HepG2 (cell line): ENCODE data around the gene IER5L. TPM values are rescaled to one million over a fixed set of nuclear protein-coding genes. Genes with fewer than 3 reads are reported as not detected.

Experiments
- ARNTL ChIP-seq: sonication (generic); formaldehyde crosslinking; IDR thresholded peaks from 2 replicates; pipeline ENCODE4 v1.4.0; 2020; ENCODE audit warnings: mild to moderate bottlenecking, missing genetic modification reagents
- ATF5 ChIP-seq: sonication (generic); formaldehyde crosslinking; IDR thresholded peaks from 2 replicates; pipeline ENCODE4 v1.4.0; 2020; ENCODE audit warnings: mild to moderate bottlenecking, low read depth, missing genetic modification reagents
- CREM ChIP-seq, 2 experiments: sonication (generic) in 1 of 2; formaldehyde crosslinking in 1 of 2; IDR thresholded peaks; 2 replicates each; pipeline versions ENCODE4 v1.4.0 to v1.6.1; 2016 to 2020; ENCODE audit warnings: antibody characterized with exemption in 1 of 2, mild to moderate bottlenecking in 1 of 2, missing genetic modification reagents in 1 of 2
- ETV5 ChIP-seq: IDR thresholded peaks from 2 replicates; pipeline ENCODE4 v1.6.1; 2018; ENCODE audit warnings: missing biosample characterization, missing genetic modification reagents, inconsistent platforms, borderline replicate concordance
- FOXM1 ChIP-seq: sonication (generic); formaldehyde crosslinking; IDR thresholded peaks from 2 replicates; pipeline ENCODE4 v1.5.0; 2020; ENCODE audit warnings: missing genetic modification reagents
- HHEX ChIP-seq: IDR thresholded peaks from 2 replicates; pipeline ENCODE4 v1.6.1; 2016; ENCODE audit warnings: control low read depth
- HOXA9 ChIP-seq: sonication (generic); formaldehyde crosslinking; IDR thresholded peaks from 2 replicates; pipeline ENCODE4 v1.8.1; 2022; ENCODE audit warnings: missing genetic modification reagents, mild to moderate bottlenecking, moderate library complexity, borderline replicate concordance
- PLSCR1 ChIP-seq: sonication (generic); formaldehyde crosslinking; IDR thresholded peaks from 2 replicates; pipeline ENCODE4 v1.5.0; 2020; ENCODE audit warnings: missing genetic modification reagents, mild to moderate bottlenecking, borderline replicate concordance
- SP4 ChIP-seq: sonication (generic); formaldehyde crosslinking; IDR thresholded peaks from 2 replicates; pipeline ENCODE4 v1.8.1; 2023; ENCODE audit warnings: mild to moderate bottlenecking, missing genetic modification reagents
- ZNF207 ChIP-seq: fragments of 450-650 bp; IDR thresholded peaks from 2 replicates; pipeline ENCODE4 v1.6.1; 2016; ENCODE audit warnings: antibody characterized with exemption, borderline replicate concordance
- ZNF382 ChIP-seq: sonication (generic); formaldehyde crosslinking; IDR thresholded peaks from 2 replicates; pipeline ENCODE4 v1.5.0; 2020; ENCODE audit warnings: missing genetic modification reagents, mild to moderate bottlenecking, borderline replicate concordance
- ZNF879 ChIP-seq: sonication (generic); formaldehyde crosslinking; IDR thresholded peaks from 2 replicates; pipeline ENCODE4 v1.8.1; 2023; ENCODE audit warnings: missing genetic modification reagents
- polyA plus RNA-seq, 8 experiments: library from polyadenylated mRNA; depleted of rRNA in 3 of 8; stranded (reverse) in 7 of 8; unstranded in 1 of 8; fragments of >200 nt; fragmentation: Illumina TruSeq in 4 of 8; extraction: Trizol in 4 of 8; gene quantifications; 2 replicates each; pipeline versions ENCODE4 v1.2.1 to v1.2.3, GENCODE V29; 2011 to 2016; ENCODE audit warnings: low read depth in 4 of 8, missing spikeins in 1 of 8, mixed read lengths in 1 of 8; ENCODE audit not compliant: insufficient read depth in 1 of 8
- total RNA-seq, 5 experiments: library from RNA; depleted of rRNA; stranded (reverse); fragments of >200 nt; fragmentation: Illumina TruSeq; extraction: Trizol; gene quantifications; 2 replicates each; pipeline ENCODE4 v1.2.3, GENCODE V29; 2016; ENCODE audit warnings: low read depth in 1 of 5
- TF ChIP-seq, protein P1 (sequence below): sonication (generic); formaldehyde crosslinking; IDR thresholded peaks from 2 replicates; pipeline ENCODE4 v1.4.0; 2020; ENCODE audit warnings: missing genetic modification reagents, borderline replicate concordance
- TF ChIP-seq, protein P2 (sequence below): sonication (generic); formaldehyde crosslinking; IDR thresholded peaks from 2 replicates; pipeline ENCODE4 v1.4.0; 2020; ENCODE audit warnings: mild to moderate bottlenecking, missing genetic modification reagents
- TF ChIP-seq, protein P3 (sequence below): sonication (generic); formaldehyde crosslinking; IDR thresholded peaks from 2 replicates; pipeline ENCODE4 v1.5.1; 2020; ENCODE audit warnings: mild to moderate bottlenecking, missing genetic modification reagents, moderate library complexity
- TF ChIP-seq, protein P4 (sequence below): sonication (generic); formaldehyde crosslinking; conservative IDR thresholded peaks from 2 replicates; pipeline ENCODE4 v1.8.0; 2022; ENCODE audit warnings: mild to moderate bottlenecking, moderate library complexity, missing genetic modification reagents

IER5L gene
- total and polyA plus RNA-seq, 2 of the 13 experiments (the other 11 are each of a cell fraction or from before 2014, with no cell fraction given): 1.8 to 3.3 TPM

GRCh38 chr9:129139233-129139992, 38.6 kb downstream of the IER5L start (continued):
- TF ChIP-seq, protein P1, sequence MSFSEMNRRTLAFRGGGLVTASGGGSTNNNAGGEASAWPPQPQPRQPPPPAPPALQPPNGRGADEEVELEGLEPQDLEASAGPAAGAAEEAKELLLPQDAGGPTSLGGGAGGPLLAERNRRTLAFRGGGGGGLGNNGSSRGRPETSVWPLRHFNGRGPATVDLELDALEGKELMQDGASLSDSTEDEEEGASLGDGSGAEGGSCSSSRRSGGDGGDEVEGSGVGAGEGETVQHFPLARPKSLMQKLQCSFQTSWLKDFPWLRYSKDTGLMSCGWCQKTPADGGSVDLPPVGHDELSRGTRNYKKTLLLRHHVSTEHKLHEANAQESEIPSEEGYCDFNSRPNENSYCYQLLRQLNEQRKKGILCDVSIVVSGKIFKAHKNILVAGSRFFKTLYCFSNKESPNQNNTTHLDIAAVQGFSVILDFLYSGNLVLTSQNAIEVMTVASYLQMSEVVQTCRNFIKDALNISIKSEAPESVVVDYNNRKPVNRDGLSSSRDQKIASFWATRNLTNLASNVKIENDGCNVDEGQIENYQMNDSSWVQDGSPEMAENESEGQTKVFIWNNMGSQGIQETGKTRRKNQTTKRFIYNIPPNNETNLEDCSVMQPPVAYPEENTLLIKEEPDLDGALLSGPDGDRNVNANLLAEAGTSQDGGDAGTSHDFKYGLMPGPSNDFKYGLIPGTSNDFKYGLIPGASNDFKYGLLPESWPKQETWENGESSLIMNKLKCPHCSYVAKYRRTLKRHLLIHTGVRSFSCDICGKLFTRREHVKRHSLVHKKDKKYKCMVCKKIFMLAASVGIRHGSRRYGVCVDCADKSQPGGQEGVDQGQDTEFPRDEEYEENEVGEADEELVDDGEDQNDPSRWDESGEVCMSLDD: no peak
- TF ChIP-seq ETV5: no peak; the same call in 1 of the 2 replicates
- TF ChIP-seq PLSCR1 (CRISPR knock-in tag): no peak
- no peak for TF ChIP-seq HOXA9 (CRISPR knock-in tag)
- no peak for TF ChIP-seq ZNF207
- no peak for TF ChIP-seq ZNF382 (CRISPR knock-in tag)
- TF ChIP-seq, protein P2, sequence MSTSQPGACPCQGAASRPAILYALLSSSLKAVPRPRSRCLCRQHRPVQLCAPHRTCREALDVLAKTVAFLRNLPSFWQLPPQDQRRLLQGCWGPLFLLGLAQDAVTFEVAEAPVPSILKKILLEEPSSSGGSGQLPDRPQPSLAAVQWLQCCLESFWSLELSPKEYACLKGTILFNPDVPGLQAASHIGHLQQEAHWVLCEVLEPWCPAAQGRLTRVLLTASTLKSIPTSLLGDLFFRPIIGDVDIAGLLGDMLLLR (CRISPR knock-in tag): 0 out of 2 replicates have a peak, but pooled peaks have one; percentile 50
- TF ChIP-seq, protein P3, sequence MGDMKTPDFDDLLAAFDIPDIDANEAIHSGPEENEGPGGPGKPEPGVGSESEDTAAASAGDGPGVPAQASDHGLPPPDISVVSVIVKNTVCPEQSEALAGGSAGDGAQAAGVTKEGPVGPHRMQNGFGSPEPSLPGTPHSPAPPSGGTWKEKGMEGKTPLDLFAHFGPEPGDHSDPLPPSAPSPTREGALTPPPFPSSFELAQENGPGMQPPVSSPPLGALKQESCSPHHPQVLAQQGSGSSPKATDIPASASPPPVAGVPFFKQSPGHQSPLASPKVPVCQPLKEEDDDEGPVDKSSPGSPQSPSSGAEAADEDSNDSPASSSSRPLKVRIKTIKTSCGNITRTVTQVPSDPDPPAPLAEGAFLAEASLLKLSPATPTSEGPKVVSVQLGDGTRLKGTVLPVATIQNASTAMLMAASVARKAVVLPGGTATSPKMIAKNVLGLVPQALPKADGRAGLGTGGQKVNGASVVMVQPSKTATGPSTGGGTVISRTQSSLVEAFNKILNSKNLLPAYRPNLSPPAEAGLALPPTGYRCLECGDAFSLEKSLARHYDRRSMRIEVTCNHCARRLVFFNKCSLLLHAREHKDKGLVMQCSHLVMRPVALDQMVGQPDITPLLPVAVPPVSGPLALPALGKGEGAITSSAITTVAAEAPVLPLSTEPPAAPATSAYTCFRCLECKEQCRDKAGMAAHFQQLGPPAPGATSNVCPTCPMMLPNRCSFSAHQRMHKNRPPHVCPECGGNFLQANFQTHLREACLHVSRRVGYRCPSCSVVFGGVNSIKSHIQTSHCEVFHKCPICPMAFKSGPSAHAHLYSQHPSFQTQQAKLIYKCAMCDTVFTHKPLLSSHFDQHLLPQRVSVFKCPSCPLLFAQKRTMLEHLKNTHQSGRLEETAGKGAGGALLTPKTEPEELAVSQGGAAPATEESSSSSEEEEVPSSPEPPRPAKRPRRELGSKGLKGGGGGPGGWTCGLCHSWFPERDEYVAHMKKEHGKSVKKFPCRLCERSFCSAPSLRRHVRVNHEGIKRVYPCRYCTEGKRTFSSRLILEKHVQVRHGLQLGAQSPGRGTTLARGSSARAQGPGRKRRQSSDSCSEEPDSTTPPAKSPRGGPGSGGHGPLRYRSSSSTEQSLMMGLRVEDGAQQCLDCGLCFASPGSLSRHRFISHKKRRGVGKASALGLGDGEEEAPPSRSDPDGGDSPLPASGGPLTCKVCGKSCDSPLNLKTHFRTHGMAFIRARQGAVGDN (CRISPR knock-in tag): peak; percentile 98
- TF ChIP-seq FOXM1 (CRISPR knock-in tag): no peak
- TF ChIP-seq SP4 (CRISPR knock-in tag): no peak
- TF ChIP-seq HHEX (CRISPR knock-in tag): no peak
- TF ChIP-seq CREM (IDR thresholded peaks at IDR 0.05): peak; percentile 18; the same call in 1 of the 2 replicates
- TF ChIP-seq CREM (CRISPR knock-in tag; IDR thresholded peaks at IDR 0.05): no peak
- TF ChIP-seq ZNF879: no peak
- TF ChIP-seq ARNTL: no peak
- TF ChIP-seq, protein P4, sequence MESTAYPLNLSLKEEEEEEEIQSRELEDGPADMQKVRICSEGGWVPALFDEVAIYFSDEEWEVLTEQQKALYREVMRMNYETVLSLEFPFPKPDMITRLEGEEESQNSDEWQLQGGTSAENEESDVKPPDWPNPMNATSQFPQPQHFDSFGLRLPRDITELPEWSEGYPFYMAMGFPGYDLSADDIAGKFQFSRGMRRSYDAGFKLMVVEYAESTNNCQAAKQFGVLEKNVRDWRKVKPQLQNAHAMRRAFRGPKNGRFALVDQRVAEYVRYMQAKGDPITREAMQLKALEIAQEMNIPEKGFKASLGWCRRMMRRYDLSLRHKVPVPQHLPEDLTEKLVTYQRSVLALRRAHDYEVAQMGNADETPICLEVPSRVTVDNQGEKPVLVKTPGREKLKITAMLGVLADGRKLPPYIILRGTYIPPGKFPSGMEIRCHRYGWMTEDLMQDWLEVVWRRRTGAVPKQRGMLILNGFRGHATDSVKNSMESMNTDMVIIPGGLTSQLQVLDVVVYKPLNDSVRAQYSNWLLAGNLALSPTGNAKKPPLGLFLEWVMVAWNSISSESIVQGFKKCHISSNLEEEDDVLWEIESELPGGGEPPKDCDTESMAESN (CRISPR knock-in tag): no peak
- no peak for TF ChIP-seq ATF5 (CRISPR knock-in tag)
